Measurements from ENCODE around the gene SLC22A23.

GRCh38 chr6:3398165-3398562, 58.7 kb downstream of the SLC22A23 start:
- TF ChIP-seq CTCF (tag by site-specific recombination; IDR thresholded peaks at IDR 0.05), result no peak
- TF ChIP-seq ZFP41 (tag by site-specific recombination; IDR thresholded peaks at IDR 0.05; ENCODE audit: borderline replicate concordance), result no peak
- TF ChIP-seq ZNF274 (IDR thresholded peaks at IDR 0.05; ENCODE audit: low read length), result no peak
- no peak for TF ChIP-seq ZNF274 (tag by site-specific recombination; IDR thresholded peaks at IDR 0.05; ENCODE audit: borderline replicate concordance)
- no peak for TF ChIP-seq ZNF654 (tag by site-specific recombination; IDR thresholded peaks at IDR 0.05; ENCODE audit: low read depth)
- no peak for TF ChIP-seq BCL11A (tag by site-specific recombination; IDR thresholded peaks at IDR 0.05; ENCODE audit: low read depth)
- no peak for TF ChIP-seq REST (tag by site-specific recombination; IDR thresholded peaks at IDR 0.05)
